Stimulated activated CD4-positive, alpha-beta T cell treated with anti-CD3 and anti-CD28 coated beads, Interleukin-4, amount 100 ng/mL, for 4 hours (primary cell): ENCODE data around the gene XKRX.

Experiments used
- DNase-seq, 2 experiments: peaks; one replicate each; pipeline ENCODE4 v3.0.0-alpha.2; 2020

XKRX gene

DNA sequence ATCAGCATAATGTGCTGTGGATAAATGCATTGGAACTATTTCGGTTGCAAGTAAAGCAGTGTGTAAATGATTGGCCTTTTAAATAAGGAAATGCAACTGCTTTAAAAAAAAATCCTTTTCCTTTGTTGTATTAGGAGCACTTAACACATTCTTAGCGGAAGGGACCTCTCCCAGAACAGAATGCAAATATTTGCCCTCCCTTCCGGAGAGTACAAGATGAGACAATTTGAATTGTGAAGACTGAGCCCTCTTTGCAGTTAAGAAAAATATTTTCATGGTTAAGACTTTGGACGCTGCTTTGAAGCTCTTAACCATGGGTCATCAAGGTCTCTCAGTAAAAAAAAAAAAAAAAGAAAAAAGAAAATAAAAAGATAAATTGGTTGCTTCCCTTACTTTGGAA lies 45.1 kb downstream of the XKRX start:
- DNase-seq, result no peak

DNA sequence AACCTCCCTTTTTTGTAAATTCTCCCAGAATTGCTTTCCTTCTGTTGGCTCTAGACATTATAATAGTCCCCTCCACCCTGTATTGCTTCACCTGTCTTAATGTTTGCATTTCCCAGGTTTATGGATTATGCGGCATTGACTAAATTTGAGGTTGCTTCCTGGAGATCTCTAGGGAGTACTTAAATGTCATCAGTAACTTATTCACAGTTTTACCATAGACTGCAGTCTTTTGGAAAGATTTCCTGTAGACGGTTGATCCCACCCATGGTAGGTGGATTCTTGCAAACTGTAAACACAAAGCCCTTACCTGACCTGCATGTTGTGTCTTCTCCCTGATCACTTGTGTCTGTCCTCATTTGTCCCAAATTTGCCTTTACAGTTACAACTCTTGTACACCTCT lies 48.3 kb downstream of the XKRX start:
- DNase-seq, result no peak

DNA sequence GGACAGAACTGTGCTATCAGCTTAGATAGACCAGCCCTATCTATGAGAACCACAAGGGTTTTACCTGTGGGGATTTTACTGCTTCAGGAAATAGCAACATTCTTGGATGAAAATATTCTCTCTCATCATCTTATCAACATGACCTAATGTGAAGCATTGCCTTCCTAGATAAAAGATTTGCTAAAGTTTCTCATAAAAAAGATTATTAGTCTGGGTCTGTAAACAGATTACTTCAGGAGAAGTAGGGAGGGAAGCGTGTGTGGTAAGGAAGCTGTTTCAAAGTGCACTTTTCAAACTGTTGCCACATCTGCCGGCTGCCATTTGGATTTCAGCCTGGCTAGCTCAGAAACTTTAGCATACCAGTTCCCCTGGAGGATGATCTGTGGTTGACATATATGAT lies 54.4 kb downstream of the XKRX start, which contains the start of gene NOX1:
Gene NOX1, minus strand, starts transcription at position 35 of the 400 bp plus-strand sequence. CDS start 220 bp downstream, outside the sequence.
- no peak for DNase-seq

DNA sequence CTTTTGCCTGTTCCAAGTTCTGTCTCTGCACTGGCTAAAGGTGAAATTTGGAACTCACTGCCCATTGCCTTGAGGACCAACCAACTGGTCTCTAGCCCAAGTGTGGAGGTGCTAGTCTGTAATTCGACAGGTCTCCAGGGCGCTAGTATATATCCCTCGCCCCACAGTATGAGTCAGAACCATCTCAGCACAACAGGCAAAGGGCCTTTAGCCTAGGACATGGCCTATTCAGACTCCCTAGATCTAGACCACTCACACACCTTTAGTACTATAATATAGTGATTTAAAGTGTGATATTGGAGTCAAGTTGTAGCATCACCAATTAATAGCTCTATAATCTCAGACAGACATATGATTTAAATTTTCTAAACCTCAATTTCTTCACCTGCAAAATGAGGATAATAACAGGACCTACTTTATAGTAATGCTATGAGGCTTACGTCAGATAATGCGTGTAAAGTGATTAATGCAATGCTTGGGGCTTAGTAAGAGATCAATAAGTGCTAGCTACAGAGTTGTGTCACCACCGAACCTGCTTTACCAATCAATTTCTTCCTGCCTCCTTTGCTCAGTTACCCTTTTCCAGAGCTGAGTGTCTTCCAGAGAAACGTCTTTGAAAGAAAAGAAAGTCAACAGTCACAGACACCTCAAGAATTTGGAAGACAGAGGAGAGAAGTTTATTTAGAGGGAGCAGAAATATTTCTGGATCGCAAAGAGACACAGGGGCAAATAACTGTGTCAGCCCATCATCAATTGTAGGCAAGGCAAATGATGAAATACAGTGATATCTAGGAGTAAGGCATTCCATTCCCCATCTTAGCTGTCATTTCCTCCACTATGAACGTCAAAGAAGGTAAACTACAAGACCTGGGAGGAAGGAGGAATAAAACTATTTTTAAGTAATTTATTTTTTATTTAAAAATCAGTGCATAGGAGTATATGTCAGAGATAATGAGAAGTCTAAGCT lies 56.8 kb downstream of the XKRX start:
- DNase-seq, result no peak

DNA sequence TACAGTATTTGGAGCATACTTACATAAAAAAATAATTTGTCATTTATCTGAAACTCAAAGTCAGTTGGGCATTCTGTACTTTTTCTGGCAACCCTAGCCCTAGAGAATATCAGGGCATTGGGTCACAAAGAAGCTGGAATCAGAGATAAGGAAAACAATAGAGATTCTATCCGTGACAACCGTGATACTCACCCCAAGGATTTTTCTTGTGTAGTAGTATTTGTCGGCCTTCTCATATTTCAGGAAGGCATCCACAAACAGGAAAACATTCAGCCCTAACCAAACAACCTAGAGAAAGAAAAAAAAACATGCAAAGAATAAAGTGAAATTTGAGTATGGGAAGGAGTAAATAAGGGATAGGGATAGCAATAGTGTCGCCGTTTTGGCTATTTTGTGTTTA lies 58.2 kb downstream of the XKRX start:
- DNase-seq, result no peak

DNA sequence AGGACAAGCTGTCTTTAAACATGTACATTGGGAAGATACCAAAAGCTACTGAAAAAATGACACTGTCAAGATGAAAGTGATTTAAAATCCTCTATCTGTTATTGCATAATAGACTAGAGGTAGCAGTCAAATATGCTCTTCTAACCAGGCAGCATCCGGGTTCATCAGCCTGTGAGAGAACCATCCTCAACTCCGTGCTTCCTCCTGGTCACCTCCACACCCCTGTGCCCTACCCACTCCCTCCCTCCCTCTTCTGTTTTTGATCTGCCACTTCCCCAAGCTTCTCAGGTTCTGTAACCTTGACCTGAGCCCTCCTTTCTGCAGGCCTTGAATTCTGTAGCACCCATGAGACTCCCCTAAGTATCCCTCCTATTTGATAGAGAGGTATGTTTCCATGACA lies 60.4 kb downstream of the XKRX start:
- no peak for DNase-seq

DNA sequence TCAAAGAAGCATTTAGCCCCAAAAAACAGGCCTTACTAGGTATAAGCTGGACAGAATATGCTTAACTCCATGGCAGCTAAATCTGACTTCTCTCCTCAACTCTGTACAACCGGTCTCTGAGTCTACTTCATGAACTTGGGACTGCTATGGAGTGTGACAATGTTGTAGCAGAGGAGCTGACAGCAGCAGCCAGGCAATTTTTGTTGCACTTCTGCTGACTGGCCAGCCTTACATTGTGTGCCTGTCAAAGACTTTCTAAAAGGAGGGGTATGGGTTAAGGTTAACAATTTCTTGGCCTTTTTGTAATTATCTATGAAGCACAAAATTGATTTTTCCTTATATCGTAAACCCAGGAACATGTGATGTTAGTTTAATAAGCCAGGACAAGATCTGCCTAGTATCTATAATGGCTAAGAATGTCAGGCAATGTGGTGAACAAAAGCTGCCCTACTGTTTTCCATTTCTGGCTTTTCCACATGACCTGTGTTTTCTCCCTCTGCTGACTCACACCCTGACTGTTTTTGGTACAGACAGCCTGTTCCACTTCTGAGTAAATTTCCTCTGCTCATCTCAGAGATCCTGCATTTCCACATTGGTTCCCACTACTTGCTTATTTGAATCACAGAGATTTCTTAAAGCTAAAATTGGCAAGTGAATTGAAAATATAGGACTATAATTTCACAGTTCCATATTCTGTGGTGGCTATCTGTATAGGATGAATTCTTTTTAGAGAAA lies 63.9 kb downstream of the XKRX start:
- no peak for DNase-seq
